ENCODE data around the gene CACNG7.

DNA sequence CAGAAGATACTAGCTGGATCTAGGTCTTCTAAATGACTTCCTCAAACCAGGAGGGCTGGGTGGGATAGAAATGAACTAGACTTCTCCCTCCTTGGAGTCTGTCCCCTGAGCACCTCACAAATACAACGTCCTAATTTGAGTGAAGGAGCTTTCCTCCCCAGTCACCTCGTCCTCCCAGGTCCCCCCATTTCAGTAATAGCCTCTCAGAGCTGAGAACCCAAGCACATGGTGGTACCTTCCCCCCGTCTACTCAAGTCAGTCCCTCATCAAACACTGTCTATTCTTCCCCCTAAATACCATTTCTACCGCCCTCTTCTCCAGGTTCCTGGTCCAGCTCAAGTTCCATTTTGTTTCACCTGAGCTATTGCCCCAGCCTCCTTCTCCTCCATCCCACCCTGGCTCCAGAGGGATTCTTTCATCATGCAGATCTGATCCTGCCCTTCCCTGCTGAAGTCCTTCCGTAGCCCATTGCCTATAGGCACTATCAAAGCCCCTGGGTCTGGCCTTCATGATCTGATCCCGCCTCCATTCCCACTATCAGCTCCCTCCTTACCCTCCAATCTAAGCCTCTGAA lies 32.3 kb upstream of the CACNG7 start:
- TF ChIP-seq CTCF (conservative IDR thresholded peaks at IDR 0.05 in 1 of 2, IDR thresholded peaks at IDR 0.05 in 1 of 2; ENCODE audit: extremely low read depth in 1 of 2, insufficient read depth in 1 of 2, low read depth in 1 of 2, low read length in 2 of 2) (no peak), EZH2 (IDR thresholded peaks at IDR 0.05; ENCODE audit: borderline replicate concordance, low read length) (no peak)

Data from mammary epithelial cell (primary cell).